Stimulated activated CD4-positive, alpha-beta T cell treated with anti-CD3 and anti-CD28 coated beads, Interleukin-2, amount 100 ng/mL, for 4 hours (primary cell): ENCODE results near the gene CLPTM1L.
"Not testable (repeated sequence)": the region's sequence is repeated elsewhere in the genome, so short reads cannot be mapped to it uniquely, and the experiment has no call there.

Experiments
- DNase-seq: peaks from one replicate; pipeline ENCODE4 v3.0.0-alpha.2; 2020; ENCODE audit warnings: low read depth

CLPTM1L gene

DNA sequence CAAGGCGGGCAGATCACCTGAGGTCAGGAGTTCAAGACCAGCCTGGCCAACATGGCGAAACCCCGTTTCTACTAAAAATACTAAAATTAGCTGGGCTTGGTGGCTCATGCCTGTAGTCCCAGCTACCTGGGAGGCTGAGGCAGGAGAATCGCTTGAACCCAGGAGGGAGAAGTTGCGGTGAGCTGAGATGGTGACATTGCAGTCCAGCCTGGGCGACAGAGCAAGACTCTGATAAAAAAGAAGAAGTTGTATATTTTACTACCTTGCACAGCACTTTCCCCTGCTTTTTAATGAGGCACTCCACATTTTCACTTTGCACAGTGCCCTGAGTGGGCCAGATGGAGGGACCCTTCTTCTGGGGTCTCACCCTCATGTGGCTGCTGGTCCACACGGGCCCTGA is 15.5 kb upstream of the CLPTM1L start:
- DNase-seq: not testable (repeated sequence)

DNA sequence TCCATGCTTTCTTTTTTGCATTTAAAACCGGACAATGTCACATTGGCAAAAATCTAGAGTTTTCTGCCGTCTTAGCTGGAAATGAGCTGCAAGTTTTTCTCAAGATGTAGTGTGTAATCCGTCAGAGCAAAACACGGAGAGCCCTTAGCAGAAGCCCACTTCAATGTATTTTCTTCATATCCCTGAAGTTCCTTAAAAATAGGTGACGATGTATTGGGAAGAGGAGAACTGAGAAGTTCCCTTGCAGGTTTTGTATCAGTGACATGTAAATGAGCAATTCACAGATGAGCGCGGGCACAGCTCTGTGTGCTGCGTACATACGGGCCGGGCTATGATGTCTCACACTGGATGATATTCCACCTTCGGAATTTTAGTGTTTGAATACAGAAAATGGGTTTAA is 14.8 kb upstream of the CLPTM1L start:
- DNase-seq: no peak

DNA sequence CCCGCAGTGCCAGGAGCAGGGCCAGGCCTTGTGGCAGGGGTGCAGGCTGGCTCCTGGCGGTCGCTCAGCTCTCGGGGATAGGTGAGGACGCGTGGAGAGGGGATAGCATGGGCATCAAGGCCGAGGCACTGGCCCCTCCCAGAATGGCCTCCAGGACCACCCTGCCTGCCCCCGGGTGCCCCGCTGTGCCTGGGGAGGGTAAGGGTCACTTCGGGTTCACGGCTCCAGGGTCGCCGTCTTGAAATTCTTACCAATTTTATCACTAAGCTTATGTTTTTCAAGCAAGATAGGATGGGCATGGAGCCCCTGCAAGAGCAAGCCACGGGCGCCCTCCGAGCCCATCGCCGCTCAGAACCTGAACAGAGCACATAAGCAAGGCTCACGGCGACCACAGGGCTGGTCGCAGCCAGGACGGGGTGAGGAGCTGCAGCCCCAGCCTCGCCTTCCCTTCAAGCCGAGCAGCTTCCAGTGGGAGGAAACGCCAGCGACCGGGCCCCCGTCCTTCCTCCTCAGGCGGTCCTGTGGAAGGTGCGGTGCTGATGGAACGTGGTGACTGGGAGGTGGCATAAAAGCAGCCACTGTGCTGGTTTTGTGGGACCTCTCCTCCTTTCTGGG is 14.2 kb upstream of the CLPTM1L start:
- no peak for DNase-seq

DNA sequence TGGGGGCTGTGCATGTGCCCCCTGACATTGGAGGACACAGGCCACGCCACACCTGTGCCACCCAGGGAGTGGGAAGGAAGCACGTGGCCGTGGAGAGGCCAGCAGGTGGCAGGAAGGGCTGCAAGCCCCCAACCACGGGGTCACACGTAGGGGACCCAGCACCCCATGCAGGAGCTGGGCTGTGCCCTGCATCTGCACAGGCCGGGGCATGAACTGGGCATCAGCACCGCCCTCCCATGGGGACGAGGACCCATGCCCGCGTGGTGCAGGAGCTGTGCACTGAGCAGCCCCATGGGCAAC is 13.8 kb upstream of the CLPTM1L start:
- no peak for DNase-seq

DNA sequence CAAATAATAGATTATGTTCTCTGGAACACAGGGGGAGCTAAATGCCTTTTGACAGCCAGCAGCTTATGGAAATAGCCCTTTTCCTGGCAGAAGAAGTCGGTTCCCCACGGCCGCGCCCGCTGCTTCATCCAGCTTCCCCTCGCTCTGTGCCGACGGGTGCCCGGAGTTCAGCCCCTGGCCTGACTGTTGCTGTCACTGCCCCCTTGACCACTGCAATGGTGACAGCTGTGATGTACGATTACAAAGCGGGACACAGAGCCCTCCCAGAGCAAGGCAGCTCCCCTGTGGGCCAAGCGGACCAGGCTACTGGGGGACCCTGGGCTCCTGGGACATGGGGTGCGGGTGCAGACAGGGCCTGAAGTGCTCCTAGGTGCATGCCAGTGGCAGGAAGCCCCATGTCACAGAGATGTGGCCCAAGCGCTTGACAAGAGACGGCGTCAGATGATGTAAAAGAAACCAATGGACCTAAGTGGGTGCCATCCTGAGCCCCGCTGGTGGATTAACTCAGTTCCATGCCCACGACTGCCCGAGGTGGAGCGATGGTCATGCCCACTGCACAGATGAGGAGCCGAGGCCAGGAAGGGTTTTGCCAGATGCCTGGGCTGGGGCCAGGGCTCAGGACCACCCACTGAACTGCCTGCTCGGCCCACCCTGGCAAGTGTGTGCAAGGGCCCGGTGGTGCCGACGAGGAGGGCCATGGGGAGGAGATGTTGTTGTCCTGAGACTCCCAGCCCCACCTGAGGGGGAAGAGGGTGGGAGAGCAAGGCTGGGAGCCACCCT is 13.2 kb upstream of the CLPTM1L start:
- DNase-seq: no peak

DNA sequence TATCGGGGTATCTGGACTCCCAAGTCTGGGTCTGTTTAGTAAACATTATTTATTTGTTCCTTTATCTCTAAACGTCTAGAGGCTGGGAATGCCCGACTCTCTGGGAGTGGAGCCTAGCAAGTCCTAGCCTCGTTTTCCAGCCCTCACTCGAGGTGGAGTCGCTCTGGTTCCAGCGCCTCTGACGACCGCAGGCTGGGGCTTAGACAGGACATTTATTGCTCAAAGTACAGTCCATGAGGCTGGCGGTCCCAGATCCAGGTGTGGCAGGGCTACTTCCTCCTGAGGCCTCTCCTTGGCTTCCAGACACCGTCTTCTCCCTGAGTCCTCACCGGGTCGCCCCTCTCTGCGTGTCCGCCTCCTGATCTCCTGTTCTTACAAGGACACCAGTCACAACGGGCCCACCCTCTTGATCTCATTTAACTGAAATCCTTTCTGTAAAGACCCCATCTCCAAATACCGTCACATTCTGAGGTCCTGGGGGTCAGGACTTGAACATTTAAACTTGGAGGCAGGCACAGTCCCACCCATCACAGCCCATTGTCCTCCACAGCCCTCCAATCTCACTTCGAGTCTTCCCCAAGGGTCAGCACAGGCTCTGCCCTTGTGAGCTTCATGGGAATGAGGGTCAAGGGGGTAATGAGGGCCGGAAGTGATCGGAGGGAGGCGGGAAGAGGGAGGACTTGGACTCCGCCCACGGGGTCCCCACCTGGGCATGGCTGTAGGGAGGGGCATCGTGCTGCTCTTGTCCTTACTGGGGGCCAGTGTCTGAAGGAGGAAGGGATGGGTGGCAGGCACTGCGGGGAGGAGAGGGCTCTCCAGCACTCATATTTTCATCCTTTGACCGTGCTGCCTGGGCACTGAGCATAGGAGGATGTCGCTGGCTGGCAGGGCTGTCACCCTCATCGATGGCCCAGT is 12.2 kb upstream of the CLPTM1L start:
- DNase-seq: no peak

DNA sequence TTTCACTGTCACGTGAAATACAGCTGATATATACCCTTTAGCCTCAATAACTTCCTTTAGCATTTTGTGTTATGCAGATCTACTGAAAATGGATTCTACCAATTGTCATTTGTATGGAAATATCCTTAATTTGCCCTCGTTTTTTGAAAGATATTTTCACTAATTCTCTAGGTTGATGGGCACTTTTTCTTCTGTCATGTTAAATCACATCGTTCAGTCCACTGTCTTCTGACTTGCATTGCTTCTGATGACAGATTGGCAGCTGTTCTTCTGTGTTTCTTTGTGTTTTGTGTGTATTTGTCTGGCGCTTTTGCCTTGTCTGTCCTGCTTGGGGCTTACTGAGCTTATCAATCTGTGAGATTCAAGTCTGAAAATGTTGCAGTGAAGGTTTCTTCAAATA is 9.7 kb upstream of the CLPTM1L start:
- DNase-seq: no peak

DNA sequence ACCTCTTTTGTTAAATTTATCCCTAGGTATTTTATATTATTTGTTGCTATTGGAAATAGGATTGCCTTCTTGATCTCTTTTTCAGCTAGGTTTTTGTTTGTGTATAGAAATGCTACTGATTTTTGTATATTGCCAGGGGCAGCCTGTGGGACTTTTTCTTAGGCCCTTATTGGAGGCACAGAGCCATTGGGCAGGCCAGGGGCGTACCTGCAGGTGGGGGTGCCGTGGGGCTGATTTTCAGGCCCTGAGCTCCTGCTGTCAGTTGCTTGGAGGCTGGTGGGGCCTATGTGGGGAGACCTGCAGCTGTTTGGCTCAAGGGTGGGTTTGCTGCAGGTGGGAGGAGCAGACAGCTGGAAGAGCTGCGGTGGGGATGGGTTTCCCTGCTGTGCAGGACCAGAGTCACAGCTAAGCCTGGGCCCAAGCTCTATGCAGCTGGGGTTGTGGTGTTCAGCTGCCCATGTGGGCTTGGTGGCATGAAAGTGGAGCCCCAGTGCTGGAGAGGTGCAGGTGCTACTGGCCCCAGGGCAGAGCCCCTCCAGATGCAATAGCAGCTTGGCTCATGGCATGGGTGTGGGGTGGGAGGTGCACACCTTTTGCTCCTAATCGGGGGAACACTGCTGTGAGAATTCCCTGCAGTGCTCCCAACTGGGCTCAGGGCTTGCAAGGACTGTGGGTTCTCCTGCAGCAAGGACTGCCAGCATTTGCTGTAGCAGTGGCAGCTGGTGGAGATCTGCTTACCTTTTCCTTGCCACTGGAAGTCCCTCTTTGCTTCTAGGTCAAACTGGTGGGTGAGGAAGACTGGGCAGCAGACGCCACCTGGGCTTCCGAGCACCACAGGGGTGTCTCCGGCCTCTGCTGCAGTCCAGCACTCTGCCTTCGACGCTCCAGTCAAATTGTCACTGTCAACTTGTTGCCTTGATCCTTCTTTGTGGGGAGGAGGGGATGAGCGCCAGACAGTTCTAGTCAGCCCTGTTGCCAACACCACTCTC is 7.6 kb upstream of the CLPTM1L start:
- no peak for DNase-seq

DNA sequence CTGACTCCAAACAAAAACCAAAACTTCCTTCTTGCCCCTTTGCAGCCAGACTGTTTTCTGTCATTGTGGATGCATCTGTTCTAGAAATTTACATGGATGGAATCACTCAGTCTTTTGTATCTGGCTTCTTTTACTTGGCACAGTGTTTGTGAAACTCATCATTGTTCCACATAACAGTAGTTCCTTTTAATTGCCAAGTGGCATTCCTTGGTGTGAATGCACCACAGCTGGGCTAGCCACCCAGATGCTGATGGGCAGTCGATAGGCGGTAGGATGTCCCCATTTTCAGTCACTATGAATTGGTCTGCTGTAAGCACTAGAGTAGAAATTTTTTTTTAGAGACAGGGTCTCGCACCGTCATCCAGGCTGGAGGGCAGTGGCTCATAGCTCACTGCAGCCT is 6.3 kb upstream of the CLPTM1L start:
- no peak for DNase-seq

DNA sequence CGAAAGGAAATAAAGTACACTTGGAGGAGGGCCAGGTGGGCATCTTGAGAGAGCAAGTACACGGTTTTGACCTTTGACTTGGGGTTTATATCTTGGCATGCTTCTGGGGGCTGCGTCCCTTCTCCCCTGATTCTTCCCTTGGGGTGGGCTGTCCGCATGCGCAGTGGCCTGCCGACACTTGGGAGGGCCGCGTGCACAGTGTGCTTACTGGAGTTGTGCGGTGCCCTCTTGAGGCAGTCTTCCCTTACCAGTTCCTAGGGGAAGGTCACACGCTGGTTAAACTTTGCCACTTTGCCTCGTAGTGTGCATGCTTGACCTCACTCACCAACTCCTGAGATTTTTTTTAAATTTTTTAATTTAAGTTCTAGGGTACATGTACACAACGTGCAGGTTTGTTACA is 4.3 kb upstream of the CLPTM1L start:
- DNase-seq: no peak

DNA sequence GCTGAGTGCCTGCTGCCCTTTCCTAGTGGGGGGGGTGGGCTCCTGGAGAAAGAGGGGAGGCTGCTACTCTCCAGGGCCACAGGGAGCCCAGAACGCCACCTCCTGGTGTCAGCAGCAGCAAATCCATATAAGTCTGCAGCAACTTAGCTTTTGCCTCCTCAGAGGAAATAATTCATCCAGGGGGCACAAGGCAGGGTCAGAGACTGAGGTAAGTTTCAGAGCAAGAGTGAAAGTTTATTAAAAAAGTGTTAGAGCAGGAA is 4.0 kb upstream of the CLPTM1L start:
- DNase-seq: no peak

DNA sequence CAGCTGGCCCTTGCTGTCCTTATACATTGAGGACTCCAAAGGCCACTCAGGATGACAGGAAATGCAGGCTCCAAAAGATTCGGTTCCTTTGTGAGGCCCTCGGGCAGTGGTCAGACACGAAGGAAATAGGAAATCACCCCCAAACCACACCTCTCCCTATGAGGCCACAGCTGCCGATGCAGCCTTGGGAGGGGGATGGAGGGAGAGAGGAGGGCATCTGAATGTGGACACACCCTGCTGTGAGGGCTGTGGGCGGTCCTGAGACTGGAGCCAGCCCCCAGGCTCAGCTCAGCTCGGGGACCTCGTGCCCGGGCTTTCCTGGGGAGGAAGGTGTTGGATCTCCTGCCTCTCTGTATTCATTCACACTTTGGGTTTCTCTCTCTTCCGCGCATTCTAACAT is 2.7 kb upstream of the CLPTM1L start:
- no peak for DNase-seq

DNA sequence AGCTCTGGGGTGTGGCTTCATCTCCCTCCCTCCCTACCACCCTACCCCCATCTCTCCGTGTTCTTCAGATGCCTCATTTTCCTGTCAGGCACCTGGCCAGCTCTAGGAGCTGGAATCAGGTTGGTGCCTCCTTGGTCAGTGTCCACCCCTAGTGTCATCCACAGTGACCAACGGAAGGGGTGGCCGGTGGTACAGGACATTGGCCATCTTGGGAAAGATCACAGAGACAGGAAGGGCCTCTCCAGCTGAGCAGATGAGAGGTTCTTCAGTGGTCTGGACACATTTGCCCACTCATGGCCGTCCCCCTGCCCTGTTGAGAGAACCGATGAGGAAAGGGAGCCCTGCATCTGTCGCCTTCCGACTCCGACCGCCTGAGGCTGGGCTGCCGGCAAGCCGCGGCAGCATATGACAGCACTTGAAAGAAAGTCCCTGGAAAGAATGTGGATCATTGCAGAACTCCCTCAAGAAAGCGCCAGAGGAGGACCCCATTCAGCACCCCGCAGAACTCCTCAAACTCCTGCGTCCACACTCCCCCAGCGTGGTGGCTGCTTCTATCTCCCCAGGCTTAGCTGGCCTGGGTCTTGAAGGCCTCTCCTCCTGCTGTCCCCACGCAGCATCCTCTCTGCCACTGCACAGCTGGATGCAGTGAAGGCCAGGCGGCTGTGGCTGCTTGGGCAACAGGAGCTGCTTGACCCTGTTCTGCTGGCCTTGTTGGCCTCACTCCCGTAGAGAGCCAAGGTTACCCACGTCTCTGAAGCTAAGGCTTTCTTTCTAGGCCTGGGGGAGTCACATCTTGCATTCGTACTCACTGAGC is 1.9 kb upstream of the CLPTM1L start:
- no peak for DNase-seq

DNA sequence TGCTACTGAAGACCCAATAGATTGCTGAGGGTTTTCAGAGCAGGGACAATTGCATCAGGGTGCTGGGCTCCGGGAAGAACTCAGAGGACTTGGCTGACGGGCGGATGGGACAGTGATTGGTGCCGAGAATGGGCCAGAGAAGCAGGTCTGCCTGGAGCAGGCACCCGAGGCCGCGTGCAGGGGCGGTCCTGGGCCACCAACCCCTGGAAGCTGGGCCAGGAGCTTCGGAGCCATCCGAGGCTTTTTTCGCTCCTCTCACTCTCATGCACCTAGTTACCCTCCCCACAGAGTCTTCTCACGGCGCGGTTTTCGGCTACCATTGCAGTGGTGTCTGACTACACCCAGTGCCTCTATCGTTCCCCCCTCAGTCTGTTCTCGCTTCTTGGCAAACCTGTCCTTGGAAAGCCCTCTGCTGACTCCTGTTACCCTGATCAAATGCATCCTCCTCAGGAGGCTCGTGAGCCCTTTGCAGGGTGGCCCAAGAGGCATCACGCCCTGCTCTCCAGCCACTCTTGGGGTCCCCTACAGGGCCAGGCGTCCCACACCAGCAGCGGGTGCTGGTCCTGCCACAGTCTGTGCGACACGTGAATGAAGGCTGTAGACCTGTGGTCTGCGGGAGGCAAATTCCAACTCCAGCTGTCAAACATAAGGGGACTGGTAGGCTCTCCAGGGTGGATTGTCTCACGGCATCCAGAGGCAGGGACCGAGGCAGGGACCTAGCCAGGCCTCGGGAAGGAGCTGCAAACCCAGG is 1.2 kb upstream of the CLPTM1L start:
- no peak for DNase-seq

DNA sequence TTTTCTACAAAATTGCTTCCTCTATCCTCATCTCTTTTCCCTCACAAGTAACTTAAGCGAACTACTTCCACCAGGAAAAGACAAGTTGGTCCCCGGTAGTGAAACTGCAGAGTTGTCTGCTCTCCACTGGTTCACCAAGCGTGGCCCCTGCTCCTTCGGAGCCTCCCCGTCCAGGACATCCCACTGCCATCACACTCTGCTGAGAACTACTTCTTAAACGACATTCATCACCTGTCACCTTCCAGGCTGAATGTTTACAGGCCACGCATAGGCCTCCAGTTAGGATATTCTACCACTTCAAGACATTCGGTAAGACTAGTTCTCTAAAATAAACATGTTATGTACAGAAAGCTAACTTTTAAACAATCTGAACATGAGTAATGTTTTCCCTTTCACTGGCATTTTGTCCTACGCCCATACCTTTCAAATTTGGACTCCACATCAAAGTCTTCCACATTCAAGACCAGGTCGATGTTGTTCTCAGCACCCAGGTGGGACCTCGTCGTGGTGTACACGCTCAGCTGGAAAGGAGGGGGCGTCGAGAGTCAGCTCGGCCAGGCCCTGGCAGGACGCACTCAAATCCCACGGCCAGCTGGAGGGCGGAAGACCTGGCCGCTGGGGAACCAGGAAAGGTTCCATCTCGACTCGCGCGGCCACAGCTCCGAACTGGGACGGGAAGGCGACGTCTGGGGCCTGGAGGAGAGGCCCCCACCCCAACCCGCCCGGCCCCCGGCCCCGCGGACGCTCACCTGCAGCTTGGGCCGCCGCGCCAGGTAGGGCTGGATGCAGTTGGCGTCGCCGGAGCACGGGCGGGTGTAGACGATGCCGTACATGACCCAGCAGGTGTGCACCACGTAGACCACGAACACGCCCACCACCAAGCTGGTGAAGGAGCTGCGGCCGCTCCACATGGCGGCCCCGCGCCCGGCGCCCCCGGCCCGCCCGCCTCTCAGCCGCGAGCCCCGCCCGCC is 683 bp downstream of the CLPTM1L start:
- no peak for DNase-seq

DNA sequence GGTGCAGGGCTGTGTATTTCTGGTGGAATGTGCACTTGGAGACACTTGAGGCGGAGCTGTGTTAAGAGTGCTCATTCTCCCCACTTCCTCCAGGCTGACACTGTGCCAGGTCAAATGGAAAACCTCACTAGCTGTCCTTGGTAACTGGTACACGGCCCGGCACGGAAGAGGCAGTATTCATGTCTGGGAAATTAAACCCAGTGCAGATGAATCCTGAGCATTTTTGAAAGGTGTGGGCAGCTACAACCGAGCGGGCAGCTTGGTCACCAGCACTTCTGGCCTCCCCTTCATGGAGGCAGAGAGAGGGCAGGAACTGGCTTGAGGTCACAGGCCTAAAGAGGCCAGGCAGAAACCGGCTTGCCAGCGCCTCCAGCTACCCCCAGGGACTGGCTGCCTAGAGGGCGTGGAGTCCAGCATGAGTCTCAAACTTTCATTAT is 1.6 kb downstream of the CLPTM1L start:
- no peak for DNase-seq

DNA sequence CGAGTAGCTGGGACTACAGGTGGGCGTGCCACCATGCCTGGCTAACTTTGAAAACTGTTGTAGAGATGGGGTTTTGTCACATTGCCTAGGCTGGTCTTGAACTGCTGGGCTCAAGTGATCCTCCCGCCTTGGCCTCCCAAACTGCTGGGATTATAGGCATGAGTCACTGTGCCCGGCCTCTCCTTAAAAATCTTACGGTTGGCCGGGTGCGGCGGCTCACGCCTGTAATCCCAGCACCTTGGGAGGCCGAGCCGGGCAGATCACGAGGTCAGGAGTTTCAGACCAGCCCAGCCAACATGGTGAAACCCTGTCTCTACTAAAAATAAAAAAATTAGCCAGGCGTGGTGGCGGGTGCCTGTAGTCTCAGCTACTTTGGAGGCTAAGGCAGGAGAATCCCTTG is 2.2 kb downstream of the CLPTM1L start:
- not testable (repeated sequence) for DNase-seq

DNA sequence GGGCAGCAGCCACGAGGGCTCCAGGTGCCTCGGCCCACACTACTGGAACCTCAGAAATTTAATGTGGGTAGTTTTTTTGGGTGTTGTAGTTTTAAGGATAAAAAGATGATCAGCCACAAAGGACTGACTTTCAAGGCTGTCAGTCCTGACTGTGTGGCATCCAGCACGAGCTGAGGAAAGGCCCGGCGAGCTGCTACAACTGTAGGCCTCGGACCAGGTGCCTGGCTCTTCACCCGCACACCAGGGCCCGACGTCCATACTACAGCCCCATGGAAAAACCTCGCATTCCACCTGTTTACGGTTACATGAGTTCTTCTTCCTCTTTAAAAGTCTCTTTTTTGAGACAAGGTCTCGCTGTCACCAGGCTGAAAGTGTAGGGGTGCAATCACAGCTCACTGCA is 2.6 kb downstream of the CLPTM1L start:
- no peak for DNase-seq

DNA sequence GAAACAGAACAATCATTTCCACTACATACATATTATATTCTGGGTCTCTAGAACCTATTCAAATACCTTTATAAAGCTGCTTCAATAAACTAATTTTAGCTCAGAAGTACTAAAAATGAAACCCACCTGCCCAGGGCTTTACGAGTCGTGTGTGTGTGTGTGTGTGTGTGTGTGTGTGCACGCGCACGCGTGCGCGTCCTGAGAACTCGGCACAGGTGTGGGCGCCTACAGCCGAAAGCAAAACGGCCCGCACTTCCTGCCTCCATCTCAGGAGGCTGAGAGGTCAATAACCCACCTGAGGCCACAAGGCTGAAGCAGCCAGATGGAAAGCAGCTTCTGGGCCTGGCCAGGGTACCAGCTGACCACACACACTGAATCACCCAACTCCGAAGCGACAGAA is 3.0 kb downstream of the CLPTM1L start:
- DNase-seq: no peak
